ENCODE results near the gene ABHD17A.
"Not testable (repeated sequence)": the region's sequence is repeated elsewhere in the genome, so short reads cannot be mapped to it uniquely, and the experiment has no call there.

DNA sequence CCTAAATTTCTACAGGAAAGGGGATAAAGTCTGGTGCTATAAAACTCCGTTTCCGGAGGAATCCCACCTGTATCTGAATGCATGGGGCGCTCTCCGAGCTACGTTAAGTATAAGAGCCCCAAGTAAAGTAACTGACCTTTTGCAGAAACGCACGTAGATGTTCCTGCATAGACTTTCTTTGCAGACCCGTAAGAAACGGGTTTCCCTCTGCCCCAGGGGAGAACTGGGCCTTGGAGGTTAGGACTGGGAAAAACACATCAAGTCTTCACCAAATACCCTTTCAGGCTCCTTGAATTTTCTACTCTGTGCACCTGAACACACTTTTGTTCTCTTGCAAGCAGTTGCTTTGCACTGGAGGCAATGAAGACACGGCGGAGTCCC lies 10.0 kb downstream of the ABHD17A start:
- not testable (repeated sequence) for TF ChIP-seq RAD21 (IDR thresholded peaks at IDR 0.05; ENCODE audit: low read length); SMC3 (IDR thresholded peaks at IDR 0.05; ENCODE audit: low read depth, low read length); EZH2phosphoT487 (IDR thresholded peaks at IDR 0.05; ENCODE audit: borderline replicate concordance, low read depth); SIN3A (IDR thresholded peaks at IDR 0.05; ENCODE audit: borderline replicate concordance, low read depth, low read length); CHD2 (IDR thresholded peaks at IDR 0.05; ENCODE audit: low read length, partially characterized antibody)
- TF ChIP-seq, protein P1, sequence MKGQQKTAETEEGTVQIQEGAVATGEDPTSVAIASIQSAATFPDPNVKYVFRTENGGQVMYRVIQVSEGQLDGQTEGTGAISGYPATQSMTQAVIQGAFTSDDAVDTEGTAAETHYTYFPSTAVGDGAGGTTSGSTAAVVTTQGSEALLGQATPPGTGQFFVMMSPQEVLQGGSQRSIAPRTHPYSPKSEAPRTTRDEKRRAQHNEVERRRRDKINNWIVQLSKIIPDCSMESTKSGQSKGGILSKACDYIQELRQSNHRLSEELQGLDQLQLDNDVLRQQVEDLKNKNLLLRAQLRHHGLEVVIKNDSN (IDR thresholded peaks at IDR 0.05; ENCODE audit: borderline replicate concordance, low read depth), result not testable (repeated sequence)
- TF ChIP-seq, protein P2, sequence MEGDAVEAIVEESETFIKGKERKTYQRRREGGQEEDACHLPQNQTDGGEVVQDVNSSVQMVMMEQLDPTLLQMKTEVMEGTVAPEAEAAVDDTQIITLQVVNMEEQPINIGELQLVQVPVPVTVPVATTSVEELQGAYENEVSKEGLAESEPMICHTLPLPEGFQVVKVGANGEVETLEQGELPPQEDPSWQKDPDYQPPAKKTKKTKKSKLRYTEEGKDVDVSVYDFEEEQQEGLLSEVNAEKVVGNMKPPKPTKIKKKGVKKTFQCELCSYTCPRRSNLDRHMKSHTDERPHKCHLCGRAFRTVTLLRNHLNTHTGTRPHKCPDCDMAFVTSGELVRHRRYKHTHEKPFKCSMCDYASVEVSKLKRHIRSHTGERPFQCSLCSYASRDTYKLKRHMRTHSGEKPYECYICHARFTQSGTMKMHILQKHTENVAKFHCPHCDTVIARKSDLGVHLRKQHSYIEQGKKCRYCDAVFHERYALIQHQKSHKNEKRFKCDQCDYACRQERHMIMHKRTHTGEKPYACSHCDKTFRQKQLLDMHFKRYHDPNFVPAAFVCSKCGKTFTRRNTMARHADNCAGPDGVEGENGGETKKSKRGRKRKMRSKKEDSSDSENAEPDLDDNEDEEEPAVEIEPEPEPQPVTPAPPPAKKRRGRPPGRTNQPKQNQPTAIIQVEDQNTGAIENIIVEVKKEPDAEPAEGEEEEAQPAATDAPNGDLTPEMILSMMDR (IDR thresholded peaks at IDR 0.05), result not testable (repeated sequence)
- TF ChIP-seq, protein P3, sequence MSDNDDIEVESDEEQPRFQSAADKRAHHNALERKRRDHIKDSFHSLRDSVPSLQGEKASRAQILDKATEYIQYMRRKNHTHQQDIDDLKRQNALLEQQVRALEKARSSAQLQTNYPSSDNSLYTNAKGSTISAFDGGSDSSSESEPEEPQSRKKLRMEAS (IDR thresholded peaks at IDR 0.05; ENCODE audit: low read depth), result not testable (repeated sequence)
